ENCODE measurements around the gene SMOC2. TPM values are rescaled to one million over a fixed set of nuclear protein-coding genes. Genes with fewer than 3 reads are reported as not detected.

SMOC2 gene
- total RNA-seq, 3 donors from 2014 or later (not counting 1 experiment from before 2014, with no cell fraction given): not detected

- peaks cover 8 to 21% of the 10 kb centered on the region in 2 donors for H3K27me3 Mint-ChIP-seq (ENCODE audit: low read depth in 2 of 2)
- no peaks in the 10 kb centered on the region for H3K27me3 ChIP-seq (ENCODE audit: control insufficient read depth, insufficient read depth, low read length)
- H3K9me3 Mint-ChIP-seq: no peaks in the 10 kb centered on the region
- TF ChIP-seq CTCF (IDR thresholded peaks at IDR 0.05): no peak
- H3K36me3 ChIP-seq (ENCODE audit: control insufficient read depth, insufficient read depth, low read length): no peaks in the 10 kb centered on the region
- WGBS (ENCODE audit: insufficient coverage): 82% methylated on average over 13 of the region's 13 CpGs
- no peak overlapping the region for H3K27ac ChIP-seq (ENCODE audit: low read length)
- H3K4me1 Mint-ChIP-seq: no peaks in the 10 kb centered on the region
- H3K4me1 ChIP-seq (ENCODE audit: control insufficient read depth, insufficient read depth, low read length): no peaks in the 10 kb centered on the region
- H3K4me3 ChIP-seq (ENCODE audit: low read length): no peak overlapping the region
- intact Hi-C loops (cut with micrococcal nuclease): no loop called here
- H3K9me3 ChIP-seq (ENCODE audit: control insufficient read depth, insufficient read depth, low read length): no peaks in the 10 kb centered on the region
- no peaks in the 10 kb centered on the region for H3K36me3 Mint-ChIP-seq
- ATAC-seq (no peak), DNase-seq (no peak)
- no peak overlapping the region for H3K27ac Mint-ChIP-seq
- no peak overlapping the region for H3K4me3 Mint-ChIP-seq
These were observed 83.6 kb downstream of the SMOC2 start for GRCh38 chr6:168524571-168525001.

- H3K9me3 Mint-ChIP-seq: no peaks in the 10 kb centered on the region
- H3K4me1 Mint-ChIP-seq: no peaks in the 10 kb centered on the region
- no peak overlapping the region for H3K27ac Mint-ChIP-seq
- no peak for TF ChIP-seq CTCF (IDR thresholded peaks at IDR 0.05)
- Histone ChIP-seq H3K27me3 (ENCODE audit: control insufficient read depth, insufficient read depth, low read length) (no peaks in the 10 kb centered on the region), H3K36me3 (ENCODE audit: control insufficient read depth, insufficient read depth, low read length) (no peaks in the 10 kb centered on the region), H3K4me3 (ENCODE audit: low read length) (no peak overlapping the region), H3K9me3 (ENCODE audit: control insufficient read depth, insufficient read depth, low read length) (no peaks in the 10 kb centered on the region), H3K27ac (ENCODE audit: low read length) (no peak overlapping the region), H3K4me1 (ENCODE audit: control insufficient read depth, insufficient read depth, low read length) (no peaks in the 10 kb centered on the region)
- no peaks in the 10 kb centered on the region for H3K36me3 Mint-ChIP-seq
- DNase-seq: no peak
- WGBS (ENCODE audit: insufficient coverage): 91% methylated on average over 8 of the region's 8 CpGs
- intact Hi-C loops (cut with micrococcal nuclease): no loop called here
- no peak overlapping the region for H3K4me3 Mint-ChIP-seq
- H3K27me3 Mint-ChIP-seq (ENCODE audit: low read depth in 2 of 2): peaks cover 8 to 21% of the 10 kb centered on the region in 2 donors
- ATAC-seq: no peak
These were observed 84.1 kb downstream of the SMOC2 start for GRCh38 chr6:168525114-168525513.

GRCh38 chr6:168525926-168526630, 85.1 kb downstream of the SMOC2 start:
- Mint-ChIP-seq H3K36me3 (no peaks in the 10 kb centered on the region), H3K27ac (no peak overlapping the region), H3K4me3 (no peak overlapping the region), H3K4me1 (no peaks in the 10 kb centered on the region), H3K27me3 (ENCODE audit: low read depth in 2 of 2) (peaks cover 8 to 21% of the 10 kb centered on the region in 2 donors), H3K9me3 (no peaks in the 10 kb centered on the region)
- DNase-seq: no peak
- TF ChIP-seq CTCF (IDR thresholded peaks at IDR 0.05): no peak
- Histone ChIP-seq H3K4me1 (ENCODE audit: control insufficient read depth, insufficient read depth, low read length) (no peaks in the 10 kb centered on the region), H3K4me3 (ENCODE audit: low read length) (no peak overlapping the region), H3K36me3 (ENCODE audit: control insufficient read depth, insufficient read depth, low read length) (no peaks in the 10 kb centered on the region), H3K27me3 (ENCODE audit: control insufficient read depth, insufficient read depth, low read length) (no peaks in the 10 kb centered on the region), H3K9me3 (ENCODE audit: control insufficient read depth, insufficient read depth, low read length) (no peaks in the 10 kb centered on the region), H3K27ac (ENCODE audit: low read length) (no peak overlapping the region)
- intact Hi-C loops (cut with micrococcal nuclease): no loop called here
- no peak for ATAC-seq
- 86% methylated on average over 16 of the region's 16 CpGs for WGBS (ENCODE audit: insufficient coverage)

GRCh38 chr6:168526841-168527281, 85.9 kb downstream of the SMOC2 start:
- Mint-ChIP-seq H3K4me1 (no peaks in the 10 kb centered on the region), H3K27me3 (ENCODE audit: low read depth in 2 of 2) (peaks cover 8 to 21% of the 10 kb centered on the region in 2 donors), H3K9me3 (no peaks in the 10 kb centered on the region), H3K4me3 (no peak overlapping the region), H3K27ac (no peak overlapping the region), H3K36me3 (no peaks in the 10 kb centered on the region)
- intact Hi-C loops (cut with micrococcal nuclease): no loop called here
- no peak for TF ChIP-seq CTCF (IDR thresholded peaks at IDR 0.05)
- ATAC-seq (no peak), DNase-seq (no peak)
- WGBS (ENCODE audit: insufficient coverage): 84% methylated on average over 8 of the region's 8 CpGs
- Histone ChIP-seq H3K27me3 (ENCODE audit: control insufficient read depth, insufficient read depth, low read length) (no peaks in the 10 kb centered on the region), H3K4me3 (ENCODE audit: low read length) (no peak overlapping the region), H3K4me1 (ENCODE audit: control insufficient read depth, insufficient read depth, low read length) (no peaks in the 10 kb centered on the region), H3K36me3 (ENCODE audit: control insufficient read depth, insufficient read depth, low read length) (no peaks in the 10 kb centered on the region), H3K27ac (ENCODE audit: low read length) (no peak overlapping the region), H3K9me3 (ENCODE audit: control insufficient read depth, insufficient read depth, low read length) (no peaks in the 10 kb centered on the region)
